ENCODE data around the gene CHN2. TPM values are rescaled to one million over a fixed set of nuclear protein-coding genes. Genes with fewer than 3 reads are reported as not detected.

CHN2 gene
- total RNA-seq, 1 experiment from 2014 or later = 5.0 TPM

- no peak overlapping the region for H3K4me3 Mint-ChIP-seq
- ChIA-PET CTCF (interaction anchor here (1.1 to 5.6 kb wide), 4 partner anchors 8 to 115 kb away, joined by 3 to 56 read pairs (median 4); no protein-coding TSS in a partner anchor), POLR2A (no interaction called here)
- no peak for ATAC-seq
- no peaks in the 10 kb centered on the region; the same call in 1 of the 2 replicates for H3K36me3 Mint-ChIP-seq
- peaks cover 73% of the 10 kb centered on the region for H3K4me1 Mint-ChIP-seq
- H3K27ac Mint-ChIP-seq = peak overlapping the region; percentile 40; the same call in 1 of the 2 replicates
- H3K9me3 Mint-ChIP-seq = 0 out of 2 replicates have a peak, but pooled peaks cover 3% of the 10 kb centered on the region
- DNase-seq (ENCODE audit: low spot score) = no peak
- TF ChIP-seq AFF4 (CRISPR knock-in tag; IDR thresholded peaks at IDR 0.05; ENCODE audit: borderline replicate concordance) (no peak), NFYB (CRISPR knock-in tag; conservative IDR thresholded peaks at IDR 0.05; ENCODE audit: low read depth) (no peak), CBFB (CRISPR knock-in tag; IDR thresholded peaks at IDR 0.05; ENCODE audit: low read depth) (no peak), IRF1 (CRISPR knock-in tag; IDR thresholded peaks at IDR 0.05) (no peak), JUN (CRISPR knock-in tag; IDR thresholded peaks at IDR 0.05) (no peak), GTF2I (CRISPR knock-in tag; conservative IDR thresholded peaks at IDR 0.05) (no peak), GRHL2 (CRISPR knock-in tag; IDR thresholded peaks at IDR 0.05; ENCODE audit: insufficient replicate concordance, severe bottlenecking) (no peak), RELA (CRISPR knock-in tag; IDR thresholded peaks at IDR 0.05; ENCODE audit: borderline replicate concordance) (no peak), CTCF (IDR thresholded peaks at IDR 0.05) (no peak), FOXJ3 (CRISPR knock-in tag; IDR thresholded peaks at IDR 0.05; ENCODE audit: borderline replicate concordance) (no peak), TCF7 (CRISPR knock-in tag; IDR thresholded peaks at IDR 0.05; ENCODE audit: low read depth) (no peak), ARID4B (CRISPR knock-in tag; IDR thresholded peaks at IDR 0.05; ENCODE audit: borderline replicate concordance) (no peak), SMAD4 (CRISPR knock-in tag; IDR thresholded peaks at IDR 0.05) (no peak), FOXK1 (CRISPR knock-in tag; IDR thresholded peaks at IDR 0.05) (no peak), SOX15 (CRISPR knock-in tag; IDR thresholded peaks at IDR 0.05) (no peak), FOXP1 (CRISPR knock-in tag; IDR thresholded peaks at IDR 0.05; ENCODE audit: borderline replicate concordance) (no peak), MYBL2 (CRISPR knock-in tag; IDR thresholded peaks at IDR 0.05) (no peak), ZBTB21 (CRISPR knock-in tag; IDR thresholded peaks at IDR 0.05; ENCODE audit: borderline replicate concordance) (no peak)
- TF ChIP-seq, protein P1, sequence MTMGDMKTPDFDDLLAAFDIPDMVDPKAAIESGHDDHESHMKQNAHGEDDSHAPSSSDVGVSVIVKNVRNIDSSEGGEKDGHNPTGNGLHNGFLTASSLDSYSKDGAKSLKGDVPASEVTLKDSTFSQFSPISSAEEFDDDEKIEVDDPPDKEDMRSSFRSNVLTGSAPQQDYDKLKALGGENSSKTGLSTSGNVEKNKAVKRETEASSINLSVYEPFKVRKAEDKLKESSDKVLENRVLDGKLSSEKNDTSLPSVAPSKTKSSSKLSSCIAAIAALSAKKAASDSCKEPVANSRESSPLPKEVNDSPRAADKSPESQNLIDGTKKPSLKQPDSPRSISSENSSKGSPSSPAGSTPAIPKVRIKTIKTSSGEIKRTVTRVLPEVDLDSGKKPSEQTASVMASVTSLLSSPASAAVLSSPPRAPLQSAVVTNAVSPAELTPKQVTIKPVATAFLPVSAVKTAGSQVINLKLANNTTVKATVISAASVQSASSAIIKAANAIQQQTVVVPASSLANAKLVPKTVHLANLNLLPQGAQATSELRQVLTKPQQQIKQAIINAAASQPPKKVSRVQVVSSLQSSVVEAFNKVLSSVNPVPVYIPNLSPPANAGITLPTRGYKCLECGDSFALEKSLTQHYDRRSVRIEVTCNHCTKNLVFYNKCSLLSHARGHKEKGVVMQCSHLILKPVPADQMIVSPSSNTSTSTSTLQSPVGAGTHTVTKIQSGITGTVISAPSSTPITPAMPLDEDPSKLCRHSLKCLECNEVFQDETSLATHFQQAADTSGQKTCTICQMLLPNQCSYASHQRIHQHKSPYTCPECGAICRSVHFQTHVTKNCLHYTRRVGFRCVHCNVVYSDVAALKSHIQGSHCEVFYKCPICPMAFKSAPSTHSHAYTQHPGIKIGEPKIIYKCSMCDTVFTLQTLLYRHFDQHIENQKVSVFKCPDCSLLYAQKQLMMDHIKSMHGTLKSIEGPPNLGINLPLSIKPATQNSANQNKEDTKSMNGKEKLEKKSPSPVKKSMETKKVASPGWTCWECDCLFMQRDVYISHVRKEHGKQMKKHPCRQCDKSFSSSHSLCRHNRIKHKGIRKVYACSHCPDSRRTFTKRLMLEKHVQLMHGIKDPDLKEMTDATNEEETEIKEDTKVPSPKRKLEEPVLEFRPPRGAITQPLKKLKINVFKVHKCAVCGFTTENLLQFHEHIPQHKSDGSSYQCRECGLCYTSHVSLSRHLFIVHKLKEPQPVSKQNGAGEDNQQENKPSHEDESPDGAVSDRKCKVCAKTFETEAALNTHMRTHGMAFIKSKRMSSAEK (CRISPR knock-in tag; IDR thresholded peaks at IDR 0.05; ENCODE audit: borderline replicate concordance) = no peak
- TF ChIP-seq, protein P2, sequence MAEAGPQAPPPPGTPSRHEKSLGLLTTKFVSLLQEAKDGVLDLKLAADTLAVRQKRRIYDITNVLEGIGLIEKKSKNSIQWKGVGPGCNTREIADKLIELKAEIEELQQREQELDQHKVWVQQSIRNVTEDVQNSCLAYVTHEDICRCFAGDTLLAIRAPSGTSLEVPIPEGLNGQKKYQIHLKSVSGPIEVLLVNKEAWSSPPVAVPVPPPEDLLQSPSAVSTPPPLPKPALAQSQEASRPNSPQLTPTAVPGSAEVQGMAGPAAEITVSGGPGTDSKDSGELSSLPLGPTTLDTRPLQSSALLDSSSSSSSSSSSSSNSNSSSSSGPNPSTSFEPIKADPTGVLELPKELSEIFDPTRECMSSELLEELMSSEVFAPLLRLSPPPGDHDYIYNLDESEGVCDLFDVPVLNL (CRISPR knock-in tag; IDR thresholded peaks at IDR 0.05; ENCODE audit: borderline replicate concordance, low read depth) = no peak
- no peaks in the 10 kb centered on the region for H3K27me3 Mint-ChIP-seq (ENCODE audit: low read depth)
Observed at GRCh38 chr7:29304756-29305155, 110.2 kb downstream of the CHN2 start.

Measured in WTC11 (cell line).